22Rv1 (cell line): Measurements from ENCODE around the gene ZCCHC18.
A peak's percentile ranks its signal among the peaks of the same experiment; 100 is the strongest.

Experiments
- H3K27ac ChIP-seq: fragments of 450-650 bp; 2 replicates; pipeline ENCODE4 v1.5.1; 2017
- ZFX ChIP-seq: fragments of 450-650 bp; IDR thresholded peaks from 2 replicates; pipeline ENCODE4 v1.6.1; 2017; ENCODE audit warnings: antibody characterized with exemption, borderline replicate concordance
- TF ChIP-seq, protein P1 (sequence below): fragments of 450-650 bp; IDR thresholded peaks from 2 replicates; pipeline ENCODE4 v1.5.1; 2017; ENCODE audit warnings: mild to moderate bottlenecking

Gene ZCCHC18

DNA sequence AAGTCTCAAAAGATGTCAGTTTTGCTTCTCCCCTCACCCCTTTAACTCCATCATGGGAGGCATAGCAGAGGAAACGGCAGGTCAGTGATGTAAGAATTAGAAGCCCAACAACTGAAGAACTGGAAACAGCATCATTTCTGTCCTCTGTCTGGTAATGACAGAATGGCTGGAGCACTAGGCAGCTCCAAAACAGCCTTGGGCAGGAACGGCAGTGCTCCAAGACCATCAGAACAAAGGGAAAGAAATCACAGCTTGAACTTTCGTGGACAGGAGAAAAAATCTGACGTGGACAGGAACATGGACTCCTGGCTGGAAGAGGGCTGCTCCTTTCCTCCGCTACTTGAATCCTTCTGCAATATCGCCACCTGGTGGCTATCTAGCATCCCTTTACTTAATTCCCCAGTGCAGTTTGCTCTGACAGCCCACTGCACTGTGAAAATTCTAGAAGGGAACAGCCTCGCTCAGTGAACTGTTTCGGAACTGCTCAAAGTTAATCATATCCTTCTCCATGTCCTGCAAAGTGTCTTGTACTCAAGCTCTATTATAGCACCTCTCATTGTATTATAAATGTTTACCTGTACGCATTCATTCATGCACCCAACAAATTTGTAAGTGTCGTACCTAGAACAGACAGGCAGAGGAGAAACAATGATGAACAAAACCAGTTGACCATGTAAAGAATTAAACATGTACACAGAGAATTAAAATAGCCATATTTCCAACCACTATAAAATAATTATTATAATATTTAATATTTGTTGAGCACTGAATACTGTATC lies 24.1 kb downstream of the ZCCHC18 start:
- no peak overlapping the region for H3K27ac ChIP-seq
- TF ChIP-seq ZFX, result no peak
- TF ChIP-seq, protein P1, sequence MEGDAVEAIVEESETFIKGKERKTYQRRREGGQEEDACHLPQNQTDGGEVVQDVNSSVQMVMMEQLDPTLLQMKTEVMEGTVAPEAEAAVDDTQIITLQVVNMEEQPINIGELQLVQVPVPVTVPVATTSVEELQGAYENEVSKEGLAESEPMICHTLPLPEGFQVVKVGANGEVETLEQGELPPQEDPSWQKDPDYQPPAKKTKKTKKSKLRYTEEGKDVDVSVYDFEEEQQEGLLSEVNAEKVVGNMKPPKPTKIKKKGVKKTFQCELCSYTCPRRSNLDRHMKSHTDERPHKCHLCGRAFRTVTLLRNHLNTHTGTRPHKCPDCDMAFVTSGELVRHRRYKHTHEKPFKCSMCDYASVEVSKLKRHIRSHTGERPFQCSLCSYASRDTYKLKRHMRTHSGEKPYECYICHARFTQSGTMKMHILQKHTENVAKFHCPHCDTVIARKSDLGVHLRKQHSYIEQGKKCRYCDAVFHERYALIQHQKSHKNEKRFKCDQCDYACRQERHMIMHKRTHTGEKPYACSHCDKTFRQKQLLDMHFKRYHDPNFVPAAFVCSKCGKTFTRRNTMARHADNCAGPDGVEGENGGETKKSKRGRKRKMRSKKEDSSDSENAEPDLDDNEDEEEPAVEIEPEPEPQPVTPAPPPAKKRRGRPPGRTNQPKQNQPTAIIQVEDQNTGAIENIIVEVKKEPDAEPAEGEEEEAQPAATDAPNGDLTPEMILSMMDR, result peak; percentile 64

- no peak overlapping the region for H3K27ac ChIP-seq
- no peak for TF ChIP-seq ZFX
- TF ChIP-seq, protein P1, result no peak
Observed at GRCh38 chrX:104137496-104137895, 25.2 kb downstream of the ZCCHC18 start.

- TF ChIP-seq, protein P1, result no peak
- no peak for TF ChIP-seq ZFX
- no peak overlapping the region for H3K27ac ChIP-seq
Observed at GRCh38 chrX:104141087-104141760, 28.9 kb downstream of the ZCCHC18 start.

DNA sequence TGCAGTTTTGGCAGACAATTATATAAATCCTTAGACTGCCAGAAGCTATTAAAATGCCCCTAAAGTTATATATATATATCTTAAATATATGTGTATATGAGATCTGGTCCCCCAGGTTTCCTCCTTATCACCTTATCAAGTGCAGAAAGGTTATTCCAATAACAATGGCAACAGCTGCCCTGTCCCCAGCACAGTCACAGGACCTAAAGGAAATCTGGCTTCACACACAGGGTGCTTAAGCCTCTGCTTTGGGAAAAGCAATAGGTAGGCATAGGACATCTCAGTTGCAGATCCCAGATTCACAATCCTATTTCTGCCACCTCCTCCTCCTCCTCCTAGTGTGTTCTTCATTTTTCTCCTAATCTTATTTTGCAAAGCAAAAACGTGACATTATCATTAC lies 38.7 kb downstream of the ZCCHC18 start:
- TF ChIP-seq, protein P1, result no peak
- TF ChIP-seq ZFX, result no peak

DNA sequence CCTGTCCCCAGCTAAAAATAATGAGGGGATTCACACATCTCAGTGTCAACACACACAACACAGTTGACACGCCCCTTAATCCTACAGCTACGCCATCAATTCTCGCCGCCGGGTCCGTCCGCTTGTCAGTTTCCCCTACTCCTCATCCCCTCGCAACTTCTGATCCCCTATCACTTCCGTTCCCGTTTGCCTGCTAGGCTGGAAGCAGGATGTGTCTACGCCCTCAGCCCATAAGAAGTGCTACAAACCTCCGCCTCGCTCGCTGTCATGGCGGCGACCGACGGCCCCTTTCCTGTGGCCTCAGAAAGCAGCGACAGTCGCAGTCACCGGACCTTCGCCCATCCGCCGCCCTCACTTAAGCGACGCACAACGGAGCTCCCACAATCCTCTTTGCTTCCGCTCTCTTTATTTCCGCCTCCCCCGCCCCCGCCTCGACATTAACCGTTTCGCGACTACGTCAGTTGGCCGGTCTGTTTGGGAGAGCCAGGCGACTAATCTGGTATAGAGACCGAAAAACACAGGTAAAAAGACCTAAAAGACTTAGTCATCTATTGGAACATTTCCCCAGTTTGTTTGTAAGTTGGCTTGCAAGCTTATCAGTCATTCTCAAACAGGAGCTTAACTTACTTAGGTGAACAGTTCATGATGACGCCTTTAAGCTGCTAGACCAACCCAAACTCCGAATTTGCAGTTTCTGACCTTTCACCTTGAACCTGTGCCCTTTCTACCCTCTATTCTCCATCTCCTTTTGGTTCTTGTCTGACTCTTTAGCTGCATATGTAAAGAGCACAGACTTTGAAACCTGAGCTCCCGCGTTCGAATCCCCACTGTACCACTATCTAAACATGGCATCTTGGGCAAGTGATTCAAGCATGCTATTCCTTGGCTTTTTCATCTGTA lies 44.6 kb downstream of the ZCCHC18 start, which contains the start of gene SLC25A53:
Gene SLC25A53 (minus strand): TSS at position 380 of the 900 bp plus-strand sequence. CDS start 51,752 bp downstream, outside the sequence.
- no peak for TF ChIP-seq ZFX
- TF ChIP-seq, protein P1, result no peak
- H3K27ac ChIP-seq, result peak within 1 kb of the TSS; percentile 83

More for the DNA sequence above, 38.7 kb downstream of the ZCCHC18 start:
- no peak overlapping the region for H3K27ac ChIP-seq
